K562 (cell line): ENCODE data around the gene DYNC1H1. TPM values are rescaled to one million over a fixed set of nuclear protein-coding genes. Genes with fewer than 3 reads are reported as not detected.

Experiments
- ATF1 ChIP-seq, 2 experiments: fragments of 450-650 bp in 1 of 2; IDR thresholded peaks; 2 replicates each; pipeline ENCODE4 v1.6.1; 2016; ENCODE audit warnings: missing compliant biosample characterization in 1 of 2, missing genetic modification characterization in 1 of 2
- CEBPB ChIP-seq: fragments of 450-650 bp; IDR thresholded peaks from 2 replicates; pipeline ENCODE4 v1.6.1; 2016; ENCODE audit warnings: missing genetic modification characterization, missing compliant biosample characterization
- CHD2 ChIP-seq: IDR thresholded peaks from 2 replicates; pipeline ENCODE4 v1.6.1; 2011; ENCODE audit warnings: low read depth, low read length
- CTCFL ChIP-seq: IDR thresholded peaks from 2 replicates; pipeline ENCODE4 v1.6.1; 2011; ENCODE audit warnings: borderline replicate concordance, low read depth, mild to moderate bottlenecking, moderate library complexity, low read length; ENCODE audit not compliant: insufficient read depth, poor library complexity, severe bottlenecking
- DMBX1 ChIP-seq: fragments of 250-450 bp; sonication (Bioruptor Pico); IDR thresholded peaks from 2 replicates; pipeline ENCODE4 v1.8.0; 2022; ENCODE audit warnings: inconsistent platforms, mild to moderate bottlenecking, moderate library complexity, borderline replicate concordance
- ELF4 ChIP-seq: fragments of 450-650 bp; formaldehyde crosslinking; IDR thresholded peaks from 2 replicates; pipeline ENCODE4 v1.4.0; 2022; ENCODE audit warnings: missing genetic modification characterization
- GABPB2 ChIP-seq: fragments of 250-450 bp; sonication (Bioruptor Pico); conservative IDR thresholded peaks from 2 replicates; pipeline ENCODE4 v1.5.1; 2021; ENCODE audit warnings: mild to moderate bottlenecking
- GMEB1 ChIP-seq: fragments of 250-450 bp; sonication (Bioruptor Pico); IDR thresholded peaks from 2 replicates; pipeline ENCODE4 v1.4.0; 2020; ENCODE audit warnings: mild to moderate bottlenecking
- HINFP ChIP-seq: fragments of 450-650 bp; conservative IDR thresholded peaks from 2 replicates; pipeline ENCODE4 v1.6.1; 2016; ENCODE audit warnings: missing genetic modification characterization, low read depth, mild to moderate bottlenecking, control low read depth, missing compliant biosample characterization
- ILK ChIP-seq: fragments of 450-650 bp; IDR thresholded peaks from 2 replicates; pipeline ENCODE4 v1.6.1; 2016; ENCODE audit warnings: missing genetic modification characterization, low read depth, mild to moderate bottlenecking, missing compliant biosample characterization, moderate library complexity, borderline replicate concordance
- KAT7 ChIP-seq: sonication (generic); formaldehyde crosslinking; IDR thresholded peaks from 2 replicates; pipeline ENCODE4 v1.8.0; 2022; ENCODE audit warnings: missing genetic modification reagents, mild to moderate bottlenecking, borderline replicate concordance
- MECOM ChIP-seq: fragments of 250-450 bp; sonication (Bioruptor Pico); IDR thresholded peaks from 2 replicates; pipeline ENCODE4 v1.8.0; 2022; ENCODE audit warnings: inconsistent platforms
- NKRF ChIP-seq: fragments of 450-650 bp; IDR thresholded peaks from 2 replicates; pipeline ENCODE4 v1.6.1; 2016; ENCODE audit warnings: borderline replicate concordance
- POLR2AphosphoS5 ChIP-seq: IDR thresholded peaks from 2 replicates; pipeline ENCODE4 v1.6.1; 2011; ENCODE audit warnings: mild to moderate bottlenecking, low read depth, low read length, moderate library complexity; ENCODE audit not compliant: control insufficient read depth, insufficient read depth
- PRMT5 ChIP-seq: sonication (generic); formaldehyde crosslinking; IDR thresholded peaks from 2 replicates; pipeline ENCODE4 v1.5.0; 2020; ENCODE audit warnings: missing genetic modification reagents
- RCOR1 ChIP-seq, 2 experiments: IDR thresholded peaks; 2 replicates each; pipeline ENCODE4 v1.6.1; 2012; ENCODE audit warnings: low read depth in 2 of 2, low read length in 2 of 2, borderline replicate concordance in 1 of 2, improper control_type of control experiment in 1 of 2
- SMAD3 ChIP-seq: fragments of 450-650 bp; formaldehyde crosslinking; conservative IDR thresholded peaks from 2 replicates; pipeline ENCODE4 v1.4.0; 2020; ENCODE audit warnings: mild to moderate bottlenecking
- U2AF2 ChIP-seq: fragments of 200-400 bp; formaldehyde crosslinking; optimal IDR thresholded peaks from 2 replicates; pipeline ENCODE3; 2017; ENCODE audit warnings: low read depth, mild to moderate bottlenecking, low read length
- ZNF12 ChIP-seq: sonication (generic); formaldehyde crosslinking; IDR thresholded peaks from 2 replicates; pipeline ENCODE4 v1.4.0; 2020; ENCODE audit warnings: mild to moderate bottlenecking, missing genetic modification reagents
- polyA plus RNA-seq, 8 experiments: library from polyadenylated mRNA; depleted of rRNA in 4 of 8; stranded (reverse) in 5 of 8; unstranded in 3 of 8; fragments of >200 nt; fragmentation: Nextera tagmentation in 2 of 8; fragmentation: Illumina TruSeq in 1 of 8; extraction: Ambion mirVana in 2 of 8; extraction: Trizol in 1 of 8; gene quantifications; 2 replicates each; pipeline versions ENCODE4 v1.2.1 to v1.2.3, GENCODE V29; 2011 to 2014; ENCODE audit warnings: inconsistent platforms in 1 of 8, missing spikeins in 1 of 8
- total RNA-seq, 7 experiments: library from RNA; depleted of rRNA in 6 of 7; stranded (reverse); fragments of >200 nt in 6 of 7; fragmentation: Illumina TruSeq in 2 of 7; extraction: Trizol in 2 of 7; gene quantifications; 2 replicates each; pipeline versions ENCODE4 v1.2.1 to v1.2.3, GENCODE V29; 2011 to 2021; ENCODE audit warnings: low replicate concordance in 1 of 7

Gene DYNC1H1
- total and polyA plus RNA-seq, 9 of the 15 experiments (the other 6 are each of a cell fraction or from before 2014, with no cell fraction given), result 31.9 to 335 (median 115) TPM

- TF ChIP-seq DMBX1 (no peak), HINFP (tag) (no peak), MECOM (no peak), CTCFL (no peak), GMEB1 (peak; percentile 96), PRMT5 (no peak), NKRF (peak; percentile 78; the same call in 1 of the 2 replicates), ILK (tag) (no peak), KAT7 (CRISPR knock-in tag) (peak; percentile 71; the same call in 1 of the 2 replicates), ELF4 (CRISPR knock-in tag) (no peak), CHD2 (no peak), GABPB2 (CRISPR knock-in tag) (no peak), POLR2AphosphoS5 (peak; percentile 79), U2AF2 (no peak), ZNF12 (CRISPR knock-in tag) (no peak), CEBPB (tag) (no peak), ATF1 (CRISPR knock-in tag; IDR thresholded peaks at IDR 0.05) (no peak), ATF1 (tag; IDR thresholded peaks at IDR 0.05) (0 out of 2 replicates have a peak, but pooled peaks have one; percentile 12), RCOR1 (IDR thresholded peaks at IDR 0.05; ENCODE audit: borderline replicate concordance in 1 of 2, low read depth in 2 of 2, low read length in 2 of 2) (no peak), SMAD3 (CRISPR knock-in tag) (no peak)
These were observed at the start of gene DYNC1H1 (continued) for GRCh38 chr14:101964297-101965180.
